ENCODE measurements around the gene ENG. TPM values are rescaled to one million over a fixed set of nuclear protein-coding genes. Genes with fewer than 3 reads are reported as not detected.
A peak's percentile ranks its signal among the peaks of the same experiment; 100 is the strongest.

ENG gene
- total RNA-seq, 1 experiment from 2014 or later = 0.18 TPM

DNA sequence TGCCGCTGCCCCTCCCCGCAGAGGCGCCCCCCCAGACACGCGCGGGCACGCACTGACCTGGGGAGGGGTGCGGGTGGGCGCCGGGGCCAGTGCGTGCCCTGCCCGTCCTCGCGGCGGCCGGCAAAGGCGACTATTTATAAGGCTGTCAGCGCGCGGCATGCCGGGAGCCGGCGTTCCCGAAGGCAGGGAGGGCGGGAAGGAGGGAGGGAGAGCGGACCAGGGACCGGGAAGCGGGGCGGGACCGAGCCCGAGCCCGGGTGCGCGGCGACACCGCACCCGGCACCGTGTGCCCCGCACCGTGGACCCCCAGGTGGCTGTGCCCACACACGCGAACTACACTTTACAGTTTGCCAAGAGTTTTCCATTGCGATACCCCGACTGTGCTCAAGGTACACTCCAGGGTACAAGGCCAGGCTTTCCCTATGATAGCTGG is 23.1 kb upstream of the ENG start, which contains the start of gene AK1:
Gene AK1, minus strand, starts transcription at position 110 of the 433 bp plus-strand sequence. CDS start 3,058 bp downstream, outside the sequence.
- intact Hi-C loops (cut with micrococcal nuclease; ENCODE audit: unreplicated experiment) = no loop called here
- ChIA-PET CTCF (no interaction called here), POLR2A (no interaction called here)
- H3K4me1 ChIP-seq = peaks cover 10% of the 10 kb centered on the region; the same call in 1 of the 2 replicates
- H3K27ac Mint-ChIP-seq (ENCODE audit: unreplicated experiment) = peak within 1 kb of the TSS; percentile 43
- no peaks in the 10 kb centered on the region for H3K36me3 ChIP-seq (ENCODE audit: control insufficient read depth, insufficient read depth, low read length)
- TF ChIP-seq, protein P1, sequence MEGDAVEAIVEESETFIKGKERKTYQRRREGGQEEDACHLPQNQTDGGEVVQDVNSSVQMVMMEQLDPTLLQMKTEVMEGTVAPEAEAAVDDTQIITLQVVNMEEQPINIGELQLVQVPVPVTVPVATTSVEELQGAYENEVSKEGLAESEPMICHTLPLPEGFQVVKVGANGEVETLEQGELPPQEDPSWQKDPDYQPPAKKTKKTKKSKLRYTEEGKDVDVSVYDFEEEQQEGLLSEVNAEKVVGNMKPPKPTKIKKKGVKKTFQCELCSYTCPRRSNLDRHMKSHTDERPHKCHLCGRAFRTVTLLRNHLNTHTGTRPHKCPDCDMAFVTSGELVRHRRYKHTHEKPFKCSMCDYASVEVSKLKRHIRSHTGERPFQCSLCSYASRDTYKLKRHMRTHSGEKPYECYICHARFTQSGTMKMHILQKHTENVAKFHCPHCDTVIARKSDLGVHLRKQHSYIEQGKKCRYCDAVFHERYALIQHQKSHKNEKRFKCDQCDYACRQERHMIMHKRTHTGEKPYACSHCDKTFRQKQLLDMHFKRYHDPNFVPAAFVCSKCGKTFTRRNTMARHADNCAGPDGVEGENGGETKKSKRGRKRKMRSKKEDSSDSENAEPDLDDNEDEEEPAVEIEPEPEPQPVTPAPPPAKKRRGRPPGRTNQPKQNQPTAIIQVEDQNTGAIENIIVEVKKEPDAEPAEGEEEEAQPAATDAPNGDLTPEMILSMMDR (IDR thresholded peaks at IDR 0.05; ENCODE audit: insufficient read depth in 1 of 2, low read depth in 1 of 2, low read length in 1 of 2, severe bottlenecking in 1 of 2, unreplicated experiment in 1 of 2) = no peak
- DNase-seq = peak; percentile 83 to 84
- H3K9me3 Mint-ChIP-seq (ENCODE audit: unreplicated experiment) = no peaks in the 10 kb centered on the region
- H3K4me1 Mint-ChIP-seq (ENCODE audit: low read depth, unreplicated experiment) = peaks cover 4% of the 10 kb centered on the region
- peak within 1 kb of the TSS; percentile 79 for H3K4me3 Mint-ChIP-seq (ENCODE audit: unreplicated experiment)
- H3K36me3 Mint-ChIP-seq (ENCODE audit: insufficient read depth, unreplicated experiment) = peaks cover 8% of the 10 kb centered on the region
- peak within 1 kb of the TSS; percentile 56 for H3K4me3 ChIP-seq (ENCODE audit: low read depth, low read length)
- no peaks in the 10 kb centered on the region for H3K27me3 ChIP-seq (replicated peaks; ENCODE audit: control insufficient read depth, insufficient read depth, low read length)
- no peaks in the 10 kb centered on the region for H3K27me3 Mint-ChIP-seq (ENCODE audit: insufficient read depth, unreplicated experiment)
- no peaks in the 10 kb centered on the region for H3K9me3 ChIP-seq
- BruUV-seq (replicated peaks) = no TSS peak

DNA sequence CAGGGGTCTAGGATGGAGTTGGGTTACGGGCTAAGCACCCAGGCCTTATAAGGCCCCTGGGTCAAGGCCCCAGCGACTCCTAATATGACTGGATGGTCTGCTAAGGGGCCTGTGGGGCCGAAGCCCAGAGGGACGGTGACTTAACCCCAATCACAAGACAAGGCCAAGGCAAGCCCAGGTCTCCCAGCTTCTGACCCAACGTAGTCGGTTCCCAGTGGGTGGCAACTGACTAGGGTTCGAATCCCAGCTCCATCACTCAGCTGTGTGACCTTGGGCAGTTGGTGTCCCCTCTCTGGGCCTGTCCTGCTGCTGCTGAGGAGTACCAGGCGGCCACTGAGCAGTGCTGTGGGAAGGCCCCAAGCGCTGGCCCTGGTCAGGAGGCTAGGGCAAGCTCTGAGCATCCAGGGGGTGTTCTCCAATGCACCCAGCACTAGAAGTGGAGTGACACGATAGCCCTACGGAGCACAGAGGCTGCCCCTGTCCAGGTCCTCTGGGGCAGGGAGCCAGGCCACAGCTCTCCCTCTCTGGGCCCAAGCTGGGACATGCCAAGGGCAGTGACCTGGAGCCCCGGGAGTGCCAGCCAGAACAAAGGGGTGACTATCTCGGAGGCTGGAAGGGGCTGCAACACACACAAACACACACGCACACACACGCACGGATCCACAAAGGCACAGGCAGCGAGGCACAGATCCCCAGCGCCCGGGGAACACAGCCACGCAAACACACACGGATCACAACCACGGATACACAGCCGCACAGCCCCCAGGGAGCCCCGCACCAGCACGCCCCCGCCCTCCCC is 22.5 kb upstream of the ENG start:
- Histone ChIP-seq H3K36me3 (ENCODE audit: control insufficient read depth, insufficient read depth, low read length) (no peaks in the 10 kb centered on the region), H3K4me1 (peaks cover 10% of the 10 kb centered on the region; the same call in 1 of the 2 replicates), H3K27me3 (replicated peaks; ENCODE audit: control insufficient read depth, insufficient read depth, low read length) (no peaks in the 10 kb centered on the region), H3K9me3 (no peaks in the 10 kb centered on the region), H3K4me3 (ENCODE audit: low read depth, low read length) (peak overlapping the region; percentile 56)
- TF ChIP-seq, protein P1 (IDR thresholded peaks at IDR 0.05; ENCODE audit: insufficient read depth in 1 of 2, low read depth in 1 of 2, low read length in 1 of 2, severe bottlenecking in 1 of 2, unreplicated experiment in 1 of 2) = no peak
- ChIA-PET CTCF (no interaction called here), POLR2A (no interaction called here)
- H3K4me1 Mint-ChIP-seq (ENCODE audit: low read depth, unreplicated experiment) = peaks cover 4% of the 10 kb centered on the region
- no peaks in the 10 kb centered on the region for H3K9me3 Mint-ChIP-seq (ENCODE audit: unreplicated experiment)
- H3K27ac Mint-ChIP-seq (ENCODE audit: unreplicated experiment) = no peak overlapping the region
- peaks cover 7% of the 10 kb centered on the region for H3K36me3 Mint-ChIP-seq (ENCODE audit: insufficient read depth, unreplicated experiment)
- H3K27me3 Mint-ChIP-seq (ENCODE audit: insufficient read depth, unreplicated experiment) = no peaks in the 10 kb centered on the region
- DNase-seq = no peak
- peak overlapping the region; percentile 79 for H3K4me3 Mint-ChIP-seq (ENCODE audit: unreplicated experiment)
- TSS peak; percentile 70 for BruUV-seq (replicated peaks)
- intact Hi-C loops (cut with micrococcal nuclease; ENCODE audit: unreplicated experiment) = no loop called here

GRCh38 chr9:127876026-127876763 is 21.7 kb upstream of the ENG start:
- POLR2A ChIA-PET = no interaction called here
- Histone ChIP-seq H3K4me1 (peaks cover 10% of the 10 kb centered on the region; the same call in 1 of the 2 replicates), H3K9me3 (no peaks in the 10 kb centered on the region), H3K4me3 (ENCODE audit: low read depth, low read length) (no peak overlapping the region), H3K36me3 (ENCODE audit: control insufficient read depth, insufficient read depth, low read length) (no peaks in the 10 kb centered on the region), H3K27me3 (replicated peaks; ENCODE audit: control insufficient read depth, insufficient read depth, low read length) (no peaks in the 10 kb centered on the region)
- TF ChIP-seq, protein P1 (IDR thresholded peaks at IDR 0.05; ENCODE audit: insufficient read depth in 1 of 2, low read depth in 1 of 2, low read length in 1 of 2, severe bottlenecking in 1 of 2, unreplicated experiment in 1 of 2) = no peak
- no TSS peak for BruUV-seq (replicated peaks)
- no peaks in the 10 kb centered on the region for H3K27me3 Mint-ChIP-seq (ENCODE audit: insufficient read depth, unreplicated experiment)
- H3K4me1 Mint-ChIP-seq (ENCODE audit: low read depth, unreplicated experiment) = peaks cover 4% of the 10 kb centered on the region
- no peaks in the 10 kb centered on the region for H3K9me3 Mint-ChIP-seq (ENCODE audit: unreplicated experiment)
- intact Hi-C loops (cut with micrococcal nuclease; ENCODE audit: unreplicated experiment) = no loop called here
- peak overlapping the region; percentile 79 for H3K4me3 Mint-ChIP-seq (ENCODE audit: unreplicated experiment)
- peak overlapping the region; percentile 56 for H3K27ac Mint-ChIP-seq (ENCODE audit: unreplicated experiment)
- DNase-seq = no peak
- H3K36me3 Mint-ChIP-seq (ENCODE audit: insufficient read depth, unreplicated experiment) = peaks cover 7% of the 10 kb centered on the region
- CTCF ChIA-PET = no interaction called here

All from Caco-2 (cell line).